Thoracic aorta (tissue), 2 donors: ENCODE results near the gene HERC3. TPM values are rescaled to one million over a fixed set of nuclear protein-coding genes. Genes with fewer than 3 reads are reported as not detected.

Experiments used
- ATAC-seq: fragments of 150-250 bp; one replicate; pipeline ENCODE4 v1.8.0; 2017; ENCODE audit warnings: low read depth; ENCODE audit not compliant: insufficient number of reproducible peaks, low FRiP score
- DNase-seq: peaks from one replicate; pipeline ENCODE4 v3.0.0-alpha.2; 2020; ENCODE audit warnings: low spot score
- H3K27ac ChIP-seq, 2 donors: fragments of 200-600 bp; sonication (generic); 1 replicate in 1 of 2; 2 replicates in 1 of 2; pipeline ENCODE4 v1.5.1; 2016; ENCODE audit warnings: mild to moderate bottlenecking in 2 of 2, moderate library complexity in 2 of 2
- H3K27me3 ChIP-seq: fragments of 200-600 bp; sonication (generic); replicated peaks from 2 replicates; pipeline ENCODE4 v1.6.0; 2016; ENCODE audit warnings: mild to moderate bottlenecking; ENCODE audit not compliant: insufficient read depth
- H3K36me3 ChIP-seq: fragments of 200-600 bp; sonication (generic); one replicate; pipeline ENCODE4 v1.5.1; 2016
- H3K4me1 ChIP-seq, 2 donors: fragments of 200-600 bp; sonication (generic); 1 replicate in 1 of 2; 2 replicates in 1 of 2; pipeline versions ENCODE4 v1.5.1 to v1.6.0; 2016; ENCODE audit warnings: low read depth in 2 of 2, mild to moderate bottlenecking in 1 of 2; ENCODE audit not compliant: control insufficient read depth in 1 of 2
- H3K4me3 ChIP-seq: fragments of 200-600 bp; sonication (generic); 2 replicates; pipeline ENCODE4 v1.5.1; 2016; ENCODE audit warnings: mild to moderate bottlenecking
- H3K9me3 ChIP-seq: fragments of 200-600 bp; sonication (generic); 2 replicates; pipeline ENCODE4 v1.5.1; 2016
- total RNA-seq, 2 donors: library from RNA; depleted of rRNA; stranded (reverse); fragments of >200 nt; gene quantifications; one replicate each; pipeline versions ENCODE4 v1.1.0 to v1.2.3, GENCODE V29; 2016
- TF ChIP-seq, protein P1 (sequence below): fragments of 200-600 bp; sonication (generic); IDR thresholded peaks from one replicate; pipeline ENCODE4 v1.5.1; 2019; ENCODE audit warnings: antibody characterized with exemption

Gene HERC3
- total RNA-seq, 2 donors from 2014 or later = 34.5 to 51.4 TPM

DNA sequence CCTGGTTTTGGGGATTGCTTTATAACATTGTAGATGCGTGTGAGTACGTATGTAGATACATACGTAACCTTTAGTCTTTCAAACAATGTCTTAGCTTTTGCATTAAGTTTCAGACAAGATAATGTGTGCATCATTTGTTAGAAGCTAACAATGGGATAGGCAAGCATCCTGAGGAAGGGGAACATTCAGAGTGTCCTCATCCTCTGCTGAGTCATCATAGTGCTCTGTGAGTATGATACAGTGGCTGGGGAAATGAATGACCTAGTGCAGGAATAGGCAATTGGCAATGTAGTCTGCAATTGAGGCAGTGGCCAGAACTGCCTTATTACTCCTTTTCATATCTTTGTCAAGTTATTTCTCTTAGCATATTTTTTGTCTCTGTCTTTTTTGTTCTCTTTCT is 98.1 kb downstream of the HERC3 start:
- Histone ChIP-seq H3K9me3 (no peaks in the 10 kb centered on the region), H3K27ac (no peak overlapping the region), H3K27me3 (no peaks in the 10 kb centered on the region), H3K36me3 (peaks cover 3% of the 10 kb centered on the region), H3K4me1 (no peaks in the 10 kb centered on the region), H3K4me3 (no peak overlapping the region)
- DNase-seq = no peak
- peak; percentile 85 for ATAC-seq
- TF ChIP-seq, protein P1, sequence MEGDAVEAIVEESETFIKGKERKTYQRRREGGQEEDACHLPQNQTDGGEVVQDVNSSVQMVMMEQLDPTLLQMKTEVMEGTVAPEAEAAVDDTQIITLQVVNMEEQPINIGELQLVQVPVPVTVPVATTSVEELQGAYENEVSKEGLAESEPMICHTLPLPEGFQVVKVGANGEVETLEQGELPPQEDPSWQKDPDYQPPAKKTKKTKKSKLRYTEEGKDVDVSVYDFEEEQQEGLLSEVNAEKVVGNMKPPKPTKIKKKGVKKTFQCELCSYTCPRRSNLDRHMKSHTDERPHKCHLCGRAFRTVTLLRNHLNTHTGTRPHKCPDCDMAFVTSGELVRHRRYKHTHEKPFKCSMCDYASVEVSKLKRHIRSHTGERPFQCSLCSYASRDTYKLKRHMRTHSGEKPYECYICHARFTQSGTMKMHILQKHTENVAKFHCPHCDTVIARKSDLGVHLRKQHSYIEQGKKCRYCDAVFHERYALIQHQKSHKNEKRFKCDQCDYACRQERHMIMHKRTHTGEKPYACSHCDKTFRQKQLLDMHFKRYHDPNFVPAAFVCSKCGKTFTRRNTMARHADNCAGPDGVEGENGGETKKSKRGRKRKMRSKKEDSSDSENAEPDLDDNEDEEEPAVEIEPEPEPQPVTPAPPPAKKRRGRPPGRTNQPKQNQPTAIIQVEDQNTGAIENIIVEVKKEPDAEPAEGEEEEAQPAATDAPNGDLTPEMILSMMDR = no peak

DNA sequence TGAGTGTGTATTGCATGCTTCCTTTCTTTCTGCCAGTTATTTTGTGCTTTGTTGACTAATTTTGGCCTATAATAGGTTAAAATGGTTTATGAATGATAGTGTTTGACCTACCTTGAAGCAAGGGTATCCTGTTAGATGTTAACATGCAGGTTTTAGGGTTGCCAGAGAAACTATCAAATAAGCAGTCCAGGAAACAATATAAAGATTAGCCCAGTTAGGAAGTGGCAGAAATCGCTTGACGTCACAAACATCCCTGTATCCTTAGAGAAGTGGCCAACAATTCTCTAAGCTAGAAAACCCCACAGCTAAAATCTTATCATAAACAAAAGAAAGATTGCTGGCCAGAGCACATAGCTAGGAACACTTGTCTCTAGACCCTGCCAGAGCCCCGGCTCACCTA is 101.5 kb downstream of the HERC3 start:
- Histone ChIP-seq H3K4me1 (no peaks in the 10 kb centered on the region), H3K4me3 (no peak overlapping the region), H3K36me3 (no peaks in the 10 kb centered on the region), H3K9me3 (no peaks in the 10 kb centered on the region), H3K27ac (no peak overlapping the region), H3K27me3 (no peaks in the 10 kb centered on the region)
- no peak for ATAC-seq
- DNase-seq = no peak
- TF ChIP-seq, protein P1 = no peak

DNA sequence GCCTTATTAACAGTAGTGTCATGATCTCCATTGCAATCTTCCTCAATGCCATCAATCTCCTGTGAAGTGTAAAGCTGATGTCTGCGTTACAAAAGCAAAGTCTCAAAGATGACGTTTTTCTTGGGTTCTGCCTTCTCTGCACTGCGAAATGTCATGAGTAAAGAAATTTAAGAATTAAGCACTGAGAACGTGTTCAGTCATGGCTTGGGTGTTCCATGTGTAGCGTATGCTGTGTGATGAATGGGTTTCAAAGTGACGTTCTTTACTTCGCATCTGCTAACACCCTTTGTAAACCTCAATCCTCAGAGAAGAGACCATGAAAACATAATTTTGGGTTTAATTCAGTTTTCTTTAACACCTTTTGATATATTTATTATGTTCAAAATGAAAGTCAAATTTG is 104.3 kb downstream of the HERC3 start:
- DNase-seq (no peak), ATAC-seq (no peak)
- Histone ChIP-seq H3K4me1 (no peaks in the 10 kb centered on the region), H3K27me3 (no peaks in the 10 kb centered on the region), H3K27ac (peak overlapping the region; percentile 54 to 67), H3K36me3 (no peaks in the 10 kb centered on the region), H3K4me3 (peak overlapping the region; percentile 72), H3K9me3 (no peaks in the 10 kb centered on the region)
- TF ChIP-seq, protein P1 = no peak

DNA sequence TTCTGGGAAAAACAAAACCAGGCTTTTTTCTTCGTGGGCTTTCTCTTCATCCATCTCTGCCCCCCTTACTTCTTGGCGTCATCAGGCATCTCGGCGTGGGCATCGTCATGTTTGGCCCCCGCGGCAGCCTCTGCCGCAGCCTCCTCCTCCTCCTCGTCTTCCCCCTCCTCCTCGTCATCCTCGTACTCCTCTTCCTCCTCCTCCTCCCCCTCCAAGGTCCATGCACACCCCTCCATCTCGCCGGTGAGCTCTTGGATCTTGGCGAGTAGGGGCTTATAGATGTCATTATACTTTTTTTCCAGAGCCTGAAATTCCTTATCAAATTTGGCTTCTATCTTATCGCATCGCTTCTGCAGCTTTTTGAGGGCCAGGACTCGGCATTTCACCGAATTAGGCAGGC is 104.9 kb downstream of the HERC3 start:
- ATAC-seq (peak; percentile 24), DNase-seq (no peak)
- no peaks in the 10 kb centered on the region for H3K27me3 ChIP-seq
- no peaks in the 10 kb centered on the region for H3K4me1 ChIP-seq
- TF ChIP-seq, protein P1 = no peak
- H3K36me3 ChIP-seq = no peaks in the 10 kb centered on the region
- H3K9me3 ChIP-seq = no peaks in the 10 kb centered on the region
- H3K27ac ChIP-seq = peak overlapping the region; percentile 54 to 67
- peak overlapping the region; percentile 72 for H3K4me3 ChIP-seq

DNA sequence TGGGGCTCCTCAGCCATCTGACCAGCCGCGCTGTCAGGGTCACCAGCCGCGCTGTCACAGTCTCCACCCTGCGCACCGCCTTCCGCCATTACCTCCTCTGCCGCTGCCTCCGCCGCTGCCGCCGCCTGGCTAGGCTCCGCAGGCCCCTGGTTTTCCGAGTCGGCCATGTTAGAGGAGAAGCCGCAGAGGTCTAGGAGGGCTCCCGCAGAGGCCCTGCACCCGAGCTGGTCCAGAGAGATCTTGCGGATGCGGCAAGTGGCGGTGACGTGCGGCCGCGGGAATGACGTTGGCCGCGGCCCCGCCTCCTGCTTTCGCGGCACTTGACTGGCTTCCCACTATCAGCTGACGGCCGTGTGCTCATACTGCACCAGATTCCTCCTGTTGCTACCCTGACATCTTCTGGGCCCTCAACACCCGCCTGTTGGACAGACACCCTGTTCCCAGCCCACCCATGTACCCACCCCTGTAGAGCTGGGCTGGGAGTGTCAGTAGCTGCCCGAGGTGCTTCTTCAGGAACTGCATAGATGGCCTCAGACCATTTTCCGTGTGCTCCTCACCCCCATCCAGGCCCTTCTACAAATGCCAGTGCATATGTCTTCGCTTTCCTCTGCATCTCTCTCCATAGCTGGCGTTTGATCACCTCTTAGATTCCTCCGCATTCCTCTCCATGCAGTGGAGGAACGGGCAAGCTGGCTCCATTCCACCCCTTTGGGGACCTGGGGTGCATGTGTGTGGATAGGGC is 105.5 kb downstream of the HERC3 start, which contains the start of gene NAP1L5:
NAP1L5 (minus strand) TSS at position 242 of the 742 bp plus-strand sequence; CDS start at position 167, 75 bp downstream.
- DNase-seq = no peak
- ATAC-seq = peak; percentile 56
- Histone ChIP-seq H3K27ac (peak within 1 kb of the TSS; percentile 54 to 67), H3K36me3 (no peaks in the 10 kb centered on the region), H3K9me3 (no peaks in the 10 kb centered on the region), H3K4me3 (peak within 1 kb of the TSS; percentile 72), H3K4me1 (no peaks in the 10 kb centered on the region), H3K27me3 (no peaks in the 10 kb centered on the region)
- TF ChIP-seq, protein P1 = no peak
